HG03025 (cell line): ENCODE data around the gene PTPRN2.
"Not testable (repeated sequence)": the region's sequence is repeated elsewhere in the genome, so short reads cannot be mapped to it uniquely, and the experiment has no call there.

Experiments
- ATAC-seq: cut with Tn5 transposase; IDR thresholded peaks from one replicate; pipeline ENCODE4 v1.9.1; 2021; ENCODE audit warnings: mild to moderate bottlenecking, moderate library complexity; ENCODE audit not compliant: unreplicated experiment, low FRiP score

The PTPRN2 gene

GRCh38 chr7:158295966-158296797 lies 291.4 kb downstream of the PTPRN2 start:
- no peak for ATAC-seq

- ATAC-seq, result not testable (repeated sequence)
These were observed 293.0 kb downstream of the PTPRN2 start for GRCh38 chr7:158294468-158295215.

DNA sequence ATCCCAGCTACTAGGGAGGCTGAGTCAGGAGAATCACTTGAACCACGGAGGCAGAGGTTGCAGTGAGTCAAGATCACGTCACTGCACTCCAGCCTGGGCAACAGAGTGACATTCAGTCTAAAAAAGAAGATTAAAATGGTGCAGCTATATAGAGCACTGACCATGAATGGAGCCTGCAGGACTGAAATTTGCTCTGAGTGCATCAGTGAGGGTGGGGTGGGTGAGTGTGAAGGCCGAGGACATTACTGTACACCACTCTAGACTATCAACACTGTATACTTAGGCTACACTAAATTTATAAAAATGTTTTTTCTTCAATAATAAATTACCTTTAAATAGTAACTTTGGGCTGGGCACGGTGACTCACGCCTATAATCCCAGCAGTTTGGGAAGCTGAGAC lies 294.7 kb downstream of the PTPRN2 start:
- ATAC-seq, result no peak

DNA sequence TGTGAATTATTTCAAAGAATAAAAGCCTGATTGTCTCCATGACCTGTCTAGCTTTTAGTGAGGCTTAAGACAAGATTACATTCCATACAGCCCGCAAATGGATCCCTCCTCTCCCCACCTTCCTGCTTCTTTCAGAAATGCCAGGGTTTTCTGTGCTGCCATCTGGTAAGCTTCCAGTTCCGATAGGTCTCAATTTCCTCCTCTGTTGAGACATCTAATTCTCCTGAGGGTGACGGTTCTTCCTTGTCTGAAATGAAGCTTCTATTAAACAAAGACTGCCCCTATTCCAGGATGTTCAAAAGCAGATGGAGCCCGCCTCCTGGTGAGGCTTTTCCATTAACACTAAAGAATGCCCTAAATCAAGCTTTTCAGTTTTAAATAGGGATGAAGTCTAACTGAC lies 295.6 kb downstream of the PTPRN2 start:
- no peak for ATAC-seq

- no peak for ATAC-seq
These were observed 297.7 kb downstream of the PTPRN2 start for GRCh38 chr7:158289761-158290523.

DNA sequence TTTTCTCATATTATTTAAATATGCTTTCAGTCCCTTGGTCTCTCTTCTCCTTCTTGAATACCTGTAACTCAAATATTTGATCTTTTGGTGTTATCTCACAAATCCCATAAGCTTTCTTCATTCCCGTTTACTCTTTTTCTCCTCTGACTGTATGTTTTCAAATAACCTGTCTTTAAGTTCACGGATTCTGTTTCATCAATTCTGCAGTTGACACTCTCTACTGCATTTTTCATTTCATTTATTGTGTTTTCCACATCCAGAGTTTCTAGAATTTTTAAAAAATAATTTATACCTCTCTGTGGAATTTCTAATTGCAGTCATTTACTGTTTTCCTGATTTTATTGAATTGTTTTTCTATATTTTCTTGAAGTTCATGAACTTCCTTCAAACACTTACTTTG lies 298.4 kb downstream of the PTPRN2 start:
- no peak for ATAC-seq

DNA sequence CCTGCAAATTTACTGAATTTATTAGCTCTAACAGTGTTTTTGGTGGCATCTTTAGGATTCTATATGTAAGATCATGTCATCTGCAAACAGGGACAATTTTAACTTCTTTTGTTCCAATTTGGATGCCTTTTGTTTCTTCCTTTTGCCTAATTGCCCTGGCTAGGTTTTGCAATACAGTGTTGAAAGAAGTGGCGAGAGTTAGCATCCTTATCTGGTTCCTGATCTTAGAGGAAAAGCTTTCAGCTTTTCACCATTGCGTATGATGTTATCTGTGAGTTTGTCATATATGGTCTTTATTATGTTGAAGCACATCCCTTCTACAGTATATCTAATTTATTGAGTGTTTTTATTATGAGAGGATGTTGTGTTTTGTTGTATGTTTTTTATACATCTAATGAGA lies 301.4 kb downstream of the PTPRN2 start:
- ATAC-seq, result no peak

DNA sequence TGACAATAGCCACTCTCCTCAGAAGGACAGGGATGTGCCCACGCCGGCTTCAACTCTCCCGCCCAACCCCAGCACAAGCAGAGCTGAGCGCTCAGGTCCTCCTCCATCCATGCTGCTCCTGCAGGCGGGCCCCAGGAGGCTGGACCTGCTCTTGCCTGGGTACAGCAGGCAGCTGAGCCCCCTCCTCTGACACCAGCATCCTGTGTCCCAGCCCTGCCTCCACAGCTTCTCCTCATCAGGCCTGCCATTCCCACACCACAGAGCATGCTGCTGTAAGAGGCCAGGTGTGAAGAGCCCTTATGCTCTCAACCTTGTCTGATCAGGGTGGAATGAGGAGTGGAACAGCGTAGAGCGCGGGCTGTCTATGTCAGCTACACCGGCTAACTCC lies 302.2 kb downstream of the PTPRN2 start:
- no peak for ATAC-seq

DNA sequence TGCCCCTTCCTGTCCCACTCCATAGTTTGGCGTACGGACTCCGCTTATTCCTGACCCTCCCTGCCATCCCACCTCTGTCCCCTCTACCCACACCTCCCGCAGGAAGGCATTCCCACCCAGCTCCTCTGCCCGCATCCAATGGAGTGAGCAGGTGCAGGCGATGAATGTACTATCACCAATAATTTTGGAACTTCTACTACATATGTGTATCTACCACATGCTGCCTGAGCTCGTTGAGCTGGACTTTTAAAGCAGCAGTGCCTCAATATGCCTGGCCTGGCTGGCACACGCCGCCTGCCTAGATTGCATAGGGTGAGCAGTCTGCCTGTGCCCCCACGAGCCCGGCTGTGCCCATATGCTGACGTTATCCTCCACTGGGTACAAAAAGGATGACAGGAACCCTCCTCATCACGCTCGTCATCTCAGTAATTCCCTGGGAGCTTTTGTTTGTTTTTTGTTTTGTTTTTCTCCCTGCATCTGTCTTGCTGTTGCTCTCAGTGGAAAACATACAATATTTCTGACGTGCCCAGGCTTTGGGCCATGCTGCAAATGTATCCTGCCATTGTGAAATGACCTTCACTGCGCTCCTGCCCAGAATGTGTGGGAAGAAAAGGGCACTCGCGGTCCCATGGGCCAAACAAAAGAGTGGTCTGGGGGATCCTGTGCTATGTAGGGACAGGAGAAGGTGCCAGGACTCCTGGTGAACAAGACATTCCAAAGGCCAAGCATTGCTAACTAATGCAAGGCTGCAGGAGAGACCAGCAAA lies 302.8 kb downstream of the PTPRN2 start:
- no peak for ATAC-seq

DNA sequence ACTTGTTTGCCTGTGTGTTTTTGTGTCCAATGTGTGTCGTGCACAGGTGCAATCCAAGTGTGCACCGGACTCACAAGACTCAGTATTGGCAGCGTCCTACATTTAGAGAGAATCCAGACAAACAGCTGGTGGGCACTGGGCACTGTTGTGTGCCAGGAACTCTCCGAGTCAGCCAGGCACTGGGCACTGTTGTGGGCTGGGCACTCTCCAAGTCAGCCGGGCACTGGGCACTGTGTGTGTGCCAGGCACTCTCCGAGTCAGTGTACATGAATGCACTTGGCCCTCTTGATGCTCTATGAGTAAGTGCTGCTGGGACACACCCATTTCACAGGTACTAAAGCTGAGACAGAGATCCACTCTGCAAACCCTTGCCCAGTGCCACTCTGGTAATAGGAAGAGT lies 303.5 kb downstream of the PTPRN2 start:
- ATAC-seq, result no peak

GRCh38 chr7:158283016-158283974 lies 304.3 kb downstream of the PTPRN2 start:
- no peak for ATAC-seq

- no peak for ATAC-seq
These were observed 305.1 kb downstream of the PTPRN2 start for GRCh38 chr7:158282461-158283001.

DNA sequence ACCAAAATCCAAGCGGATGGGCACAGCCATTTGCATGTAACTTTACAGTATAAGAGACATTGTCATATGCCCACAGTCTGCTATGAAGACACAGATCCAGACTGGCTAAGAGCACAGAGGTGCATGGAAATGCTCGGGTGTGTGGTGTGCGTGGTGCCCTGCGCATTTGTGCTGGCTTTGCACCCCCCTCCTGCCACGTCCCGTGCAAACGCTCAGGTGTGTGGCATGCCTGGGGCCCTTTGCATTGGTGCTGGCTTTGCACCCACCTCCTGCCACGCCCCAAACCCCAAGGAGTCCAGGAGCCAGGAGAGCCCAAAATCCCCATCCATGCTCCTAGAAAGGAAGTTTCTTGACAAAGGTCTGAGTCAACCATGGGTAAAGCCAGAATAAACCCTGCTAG lies 306.2 kb downstream of the PTPRN2 start:
- no peak for ATAC-seq

DNA sequence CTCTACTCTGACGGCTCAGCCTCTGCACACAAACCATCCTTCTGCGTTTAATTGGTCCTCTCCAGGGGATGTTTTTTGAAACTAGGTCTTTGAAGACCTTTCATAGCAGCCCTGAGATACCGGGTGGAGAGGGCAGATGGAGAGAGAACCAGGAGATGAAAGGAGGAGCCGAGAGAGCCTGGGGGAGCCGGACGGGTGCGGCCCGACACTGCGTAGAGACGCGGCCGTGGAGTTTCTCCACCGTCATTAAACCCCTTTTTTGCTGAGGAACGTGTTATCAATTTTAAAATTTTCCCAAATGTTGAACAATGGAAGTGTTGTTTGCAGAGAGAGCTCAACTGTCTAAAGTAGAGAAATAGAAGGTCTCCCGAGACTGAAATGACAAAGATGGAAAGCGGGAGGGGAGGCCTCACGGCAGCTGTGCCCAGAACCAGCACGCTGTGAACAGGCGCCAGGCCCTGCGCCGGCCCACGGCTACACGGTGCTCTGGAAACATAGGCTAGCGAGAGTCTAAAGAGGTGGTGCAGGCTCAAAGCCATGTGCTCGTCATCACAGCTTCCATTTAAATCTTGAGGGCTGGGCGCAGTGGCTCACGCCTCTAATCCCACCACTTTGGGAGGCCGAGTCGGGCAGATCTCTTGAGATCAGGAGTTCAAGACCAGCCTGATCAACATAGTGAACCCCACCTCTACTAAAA lies 307.0 kb downstream of the PTPRN2 start:
- ATAC-seq, result no peak

DNA sequence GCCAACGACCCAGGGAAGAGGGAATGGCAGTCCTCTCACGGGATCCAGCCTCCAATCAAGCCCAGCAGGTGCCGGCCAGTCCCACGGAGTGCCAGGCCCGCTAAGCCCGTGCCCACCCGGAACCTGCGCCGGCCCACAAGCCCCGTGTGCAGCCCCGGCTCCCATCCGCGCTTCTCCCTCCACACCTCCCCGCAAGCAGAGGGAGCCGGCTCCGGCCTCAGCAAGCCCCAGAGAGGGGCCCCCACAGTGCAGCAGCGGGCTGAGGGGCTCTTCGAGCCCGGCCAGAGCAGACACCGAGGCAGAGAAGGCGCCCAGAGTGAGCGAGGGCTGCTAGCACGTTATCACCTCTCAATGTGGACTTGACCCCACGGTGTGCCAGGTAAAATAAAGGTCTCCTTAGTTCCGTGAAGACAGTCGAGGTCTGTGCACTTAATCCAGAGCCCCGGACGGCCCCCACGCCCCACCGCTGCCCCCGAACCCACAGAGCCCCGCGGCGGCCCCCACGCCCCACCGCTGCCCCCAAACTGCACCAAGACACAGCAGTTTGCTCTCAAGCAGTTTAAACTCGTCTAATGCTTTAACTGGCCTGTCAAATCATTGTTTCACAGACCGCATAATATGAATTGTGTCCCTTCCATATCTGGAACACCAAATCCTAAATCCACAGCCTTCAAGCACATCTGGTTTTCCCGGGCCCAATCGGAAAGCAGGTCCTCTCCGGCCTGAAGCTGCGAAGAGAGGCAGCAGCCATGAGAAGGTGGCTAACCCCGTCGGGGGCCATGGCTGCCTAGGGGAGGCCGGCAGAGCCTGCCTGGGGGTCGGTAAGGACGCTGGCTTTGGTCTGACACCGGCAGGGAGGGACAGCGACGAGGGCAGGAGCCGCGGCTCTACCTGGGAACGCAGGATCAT lies 307.8 kb downstream of the PTPRN2 start:
- no peak for ATAC-seq

GRCh38 chr7:158278745-158279320 lies 308.8 kb downstream of the PTPRN2 start:
- no peak for ATAC-seq
